ENCODE data around the gene MUC20.
"Not testable (repeated sequence)": the region's sequence is repeated elsewhere in the genome, so short reads cannot be mapped to it uniquely, and the experiment has no call there.

Gene MUC20

DNA sequence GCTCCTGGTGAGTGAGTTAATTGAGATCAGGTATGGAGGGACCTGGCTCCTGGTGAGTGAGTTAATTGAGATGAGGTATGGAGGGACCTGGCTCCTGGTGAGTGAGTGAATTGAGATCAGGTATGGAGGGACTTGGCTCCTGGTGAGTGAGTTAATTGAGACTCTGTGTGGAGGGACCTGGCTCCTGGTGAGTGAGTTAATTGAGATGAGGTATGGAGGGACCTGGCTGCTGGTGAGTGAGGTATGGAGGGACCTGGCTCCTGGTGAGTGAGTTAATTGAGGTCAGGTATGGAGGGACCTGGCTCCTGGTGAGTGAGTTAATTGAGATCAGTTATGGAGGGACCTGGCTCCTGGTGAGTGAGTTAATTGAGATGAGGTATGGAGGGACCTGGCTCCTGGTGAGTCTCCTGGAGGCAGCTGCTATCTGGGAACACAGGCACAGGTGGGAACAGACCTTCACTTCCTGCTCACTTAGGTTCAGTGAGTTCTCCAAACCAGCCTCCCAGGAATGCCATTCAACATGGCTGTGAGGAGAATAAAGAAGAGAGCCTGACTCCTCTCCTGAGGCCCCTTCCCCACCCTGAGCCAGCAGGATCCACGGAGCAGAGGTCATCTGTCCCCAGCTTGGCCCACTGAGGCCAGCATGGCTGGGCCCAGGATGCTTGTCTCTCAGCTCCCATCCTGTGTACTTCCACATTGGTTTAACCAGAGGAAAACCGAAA, 9.5 kb upstream of the MUC20 start:
- not testable (repeated sequence) for DNase-seq

DNA sequence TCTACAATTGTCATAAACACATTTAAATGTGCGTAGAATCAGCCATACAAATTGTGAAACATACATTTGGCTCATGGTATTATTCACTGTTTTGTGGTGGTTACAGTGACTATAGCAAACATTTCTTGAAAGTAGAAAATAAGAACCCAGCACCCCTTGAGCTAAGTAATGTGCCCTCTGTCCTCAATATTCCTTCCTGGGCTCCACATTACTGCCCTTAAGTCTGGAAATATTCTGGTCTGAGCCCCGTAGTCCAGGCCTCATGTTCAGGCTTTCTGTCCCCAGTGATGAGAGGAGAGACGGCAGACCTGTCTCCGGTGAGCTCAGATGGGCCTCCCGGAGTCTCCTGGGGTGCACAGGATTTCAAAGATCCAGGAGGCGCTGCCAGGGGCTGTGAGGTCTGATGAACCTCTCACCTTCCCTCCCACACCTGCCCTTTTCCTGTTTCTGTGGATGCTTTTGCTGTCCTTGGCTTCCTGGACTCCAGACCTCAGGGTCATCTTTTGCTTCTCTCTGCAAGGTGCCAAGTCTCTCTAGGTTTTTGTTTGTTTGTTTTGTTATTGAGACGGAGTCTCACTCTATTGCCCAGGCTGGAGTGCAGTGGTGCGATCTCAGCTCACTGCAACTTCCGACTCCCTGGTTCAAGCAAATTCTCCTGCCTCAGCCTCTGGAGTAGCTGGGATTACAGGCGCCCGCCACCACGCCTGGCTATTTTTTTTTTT, 8.8 kb upstream of the MUC20 start:
- DNase-seq: no peak

DNA sequence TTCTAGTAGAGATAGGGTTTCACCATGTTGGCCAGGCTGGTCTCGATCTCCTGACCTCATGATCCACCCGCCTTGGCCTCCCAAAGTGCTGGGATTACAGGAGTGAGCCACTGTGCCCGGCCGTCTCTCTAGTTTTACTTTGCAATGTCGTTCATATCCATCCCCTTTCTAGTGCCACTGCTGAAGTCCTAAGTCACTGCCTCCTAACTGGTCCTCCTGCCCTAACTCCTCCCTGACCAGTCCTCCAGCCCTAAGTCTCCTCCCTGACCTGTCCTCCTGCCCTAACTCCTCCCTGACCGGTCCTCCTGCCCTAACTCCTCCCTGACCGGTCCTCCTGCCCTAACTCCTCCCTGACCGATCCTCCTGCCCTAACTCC, 8.3 kb upstream of the MUC20 start:
- not testable (repeated sequence) for DNase-seq

DNA sequence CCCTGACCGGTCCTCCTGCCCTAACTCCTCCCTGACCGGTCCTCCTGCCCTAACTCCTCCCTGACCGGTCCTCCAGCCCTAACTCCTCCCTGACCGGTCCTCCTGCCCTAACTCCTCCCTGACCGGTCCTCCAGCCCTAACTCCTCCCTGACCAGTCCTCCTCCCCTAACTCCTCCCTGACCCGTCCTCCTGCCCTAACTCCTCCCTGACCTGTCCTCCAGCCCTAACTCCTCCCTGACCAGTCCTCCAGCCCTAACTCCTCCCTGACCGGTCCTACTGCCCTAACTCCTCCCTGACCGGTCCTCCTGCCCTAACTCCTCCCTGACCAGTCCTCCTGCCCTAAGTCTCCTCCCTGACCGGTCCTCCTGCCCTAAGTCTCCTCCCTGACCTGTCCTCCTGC, 7.6 kb upstream of the MUC20 start:
- not testable (repeated sequence) for DNase-seq

DNA sequence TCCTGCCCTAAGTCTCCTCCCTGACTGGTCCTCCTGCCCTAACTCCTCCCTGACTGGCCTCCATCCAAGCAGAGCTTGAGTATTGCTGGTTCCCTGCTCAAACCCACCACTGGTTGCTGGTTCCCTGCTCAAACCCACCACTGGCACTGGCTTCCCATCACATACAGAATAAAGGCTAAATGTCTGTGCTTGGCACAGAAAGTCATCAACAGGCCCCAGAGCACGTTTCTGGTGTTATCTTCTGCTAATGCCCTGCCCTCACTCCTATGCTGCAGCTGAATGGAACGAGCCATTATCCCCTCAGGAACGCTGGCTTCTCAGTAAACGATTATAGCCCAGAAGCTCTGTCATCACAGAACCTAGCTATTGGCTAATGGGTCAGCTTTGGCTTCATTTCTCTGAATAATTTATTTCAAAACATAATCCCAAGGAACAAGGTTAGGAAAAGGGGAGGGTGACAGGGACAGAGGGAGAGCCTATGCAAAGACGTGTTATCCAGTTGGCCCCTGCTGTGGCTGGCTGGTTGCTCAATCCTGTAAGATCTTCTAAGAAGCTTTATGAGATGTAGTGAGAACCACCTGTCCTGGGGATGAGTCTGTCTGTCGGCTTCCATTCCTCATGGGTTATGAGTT, 6.3 kb upstream of the MUC20 start:
- no peak for DNase-seq

DNA sequence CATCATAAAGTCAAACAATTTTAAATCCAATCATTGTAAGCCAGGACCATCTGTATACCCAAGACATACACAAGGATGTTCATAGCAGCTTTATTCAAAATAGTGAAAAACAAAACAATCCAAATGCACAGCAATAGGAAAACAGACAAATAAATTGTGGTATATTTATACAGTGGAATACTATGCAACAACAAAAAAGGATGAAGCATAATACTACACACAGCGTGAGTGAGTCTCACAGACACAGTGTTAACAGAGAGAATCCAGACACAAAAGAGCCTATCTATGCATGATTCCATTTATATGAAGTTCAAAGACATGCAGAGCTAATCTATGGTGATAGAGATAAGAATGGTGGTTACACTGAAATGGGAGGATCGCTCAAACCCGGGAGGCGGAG, 5.6 kb upstream of the MUC20 start:
- DNase-seq: no peak

DNA sequence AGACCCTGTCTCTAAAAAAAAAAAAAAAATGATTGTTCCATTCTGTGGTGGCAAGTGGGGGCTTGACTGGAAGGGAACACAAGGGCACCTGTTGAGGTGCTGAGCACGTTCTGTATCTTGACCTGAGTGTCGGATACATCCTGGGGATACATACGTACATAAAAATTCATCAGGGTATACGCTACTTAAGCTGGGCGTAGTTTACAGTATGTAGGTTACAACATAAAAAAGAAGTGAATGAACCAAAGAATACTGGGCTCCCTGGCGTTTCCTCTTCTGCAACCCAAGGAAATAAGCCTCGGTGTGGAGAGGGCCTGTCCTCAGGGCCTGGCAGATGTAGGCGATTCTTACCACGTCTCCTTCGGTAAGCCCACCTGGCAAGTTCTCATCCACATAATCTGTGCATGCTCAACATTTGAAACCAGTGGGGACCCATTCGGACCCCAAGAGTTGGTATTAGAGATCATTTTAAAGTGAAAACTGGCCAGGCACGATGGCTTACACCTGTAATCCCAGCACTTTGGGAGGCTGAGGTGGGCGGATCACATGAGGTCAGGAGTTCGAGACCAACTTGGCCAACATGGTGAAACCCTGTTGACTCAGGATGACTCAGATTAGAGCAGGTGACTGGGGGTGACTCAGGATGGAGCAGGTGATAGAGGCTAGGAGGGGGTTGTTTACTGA, 5.1 kb upstream of the MUC20 start:
- no peak for DNase-seq

DNA sequence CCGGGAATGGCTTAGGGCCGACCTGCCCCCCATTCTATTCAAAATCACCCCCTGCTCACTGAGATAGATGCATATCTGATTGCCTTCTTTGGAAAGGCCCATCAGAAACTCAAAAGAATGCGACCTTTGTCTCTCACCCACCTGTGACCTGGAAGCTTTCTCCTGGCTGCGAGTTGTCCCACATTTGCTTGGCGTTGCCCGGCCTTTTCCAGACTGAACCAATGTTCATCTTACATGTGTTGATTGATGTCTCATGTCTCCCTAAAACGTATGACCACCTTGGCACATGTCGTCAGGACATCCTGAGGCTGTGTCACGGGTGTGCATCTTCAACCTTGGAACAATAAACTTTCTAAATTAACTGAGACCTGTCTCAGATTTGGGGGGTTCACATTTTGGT, 3.4 kb upstream of the MUC20 start:
- DNase-seq: no peak

DNA sequence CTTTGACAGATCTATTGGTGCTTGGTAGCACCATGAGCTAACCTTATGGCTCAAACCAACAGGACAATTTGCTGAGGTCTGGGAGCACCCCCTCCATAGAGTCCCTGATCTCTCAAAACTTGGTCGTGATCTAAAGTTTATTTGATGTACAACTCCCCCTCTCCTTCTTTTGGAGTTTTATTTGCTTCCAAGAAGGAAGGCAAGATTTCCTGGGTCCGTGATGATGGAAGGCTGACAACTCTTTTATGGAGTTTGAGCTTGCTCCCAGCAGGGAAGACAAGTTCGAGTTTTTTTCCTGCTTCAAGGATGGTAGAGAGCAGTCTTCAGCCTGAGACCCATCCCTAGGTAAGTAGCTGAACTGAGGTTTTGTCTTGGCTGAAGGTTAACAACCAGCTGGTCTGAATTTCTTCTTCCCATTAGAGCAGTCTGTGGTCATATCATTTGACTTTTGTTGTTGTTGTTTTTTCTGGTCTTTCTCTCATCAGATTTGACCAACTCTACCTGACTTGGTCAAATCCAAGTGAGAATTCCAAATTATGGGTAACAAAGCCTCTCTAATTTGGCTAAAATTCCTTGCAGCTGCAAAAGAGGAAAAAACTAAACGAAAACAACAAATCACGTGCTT, 2.8 kb upstream of the MUC20 start:
- DNase-seq: no peak

DNA sequence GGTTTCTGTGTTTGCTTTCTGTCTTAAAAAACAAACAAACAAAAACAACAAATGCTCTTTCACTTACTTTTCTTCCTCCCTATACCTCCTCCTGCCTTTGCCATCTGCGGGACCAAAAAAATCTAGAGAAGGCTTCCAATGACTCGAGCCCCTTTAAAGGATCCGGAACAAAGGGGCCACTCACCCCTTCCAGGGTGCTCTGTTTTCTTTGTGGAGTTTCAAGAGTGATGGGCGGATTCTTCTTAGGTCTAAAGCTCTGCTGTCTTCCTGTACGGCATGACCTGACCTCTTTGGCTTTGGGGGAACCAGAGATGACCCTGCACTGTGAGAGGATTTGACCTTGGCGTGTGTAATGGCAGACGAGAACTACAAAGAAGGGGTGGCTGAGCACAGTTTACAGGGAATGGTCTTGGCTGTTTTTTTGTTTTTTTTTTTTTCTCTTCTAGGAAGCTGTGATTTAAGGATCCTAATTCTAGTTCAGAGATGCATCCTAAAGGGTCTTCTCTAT, 2.2 kb upstream of the MUC20 start:
- DNase-seq: no peak

DNA sequence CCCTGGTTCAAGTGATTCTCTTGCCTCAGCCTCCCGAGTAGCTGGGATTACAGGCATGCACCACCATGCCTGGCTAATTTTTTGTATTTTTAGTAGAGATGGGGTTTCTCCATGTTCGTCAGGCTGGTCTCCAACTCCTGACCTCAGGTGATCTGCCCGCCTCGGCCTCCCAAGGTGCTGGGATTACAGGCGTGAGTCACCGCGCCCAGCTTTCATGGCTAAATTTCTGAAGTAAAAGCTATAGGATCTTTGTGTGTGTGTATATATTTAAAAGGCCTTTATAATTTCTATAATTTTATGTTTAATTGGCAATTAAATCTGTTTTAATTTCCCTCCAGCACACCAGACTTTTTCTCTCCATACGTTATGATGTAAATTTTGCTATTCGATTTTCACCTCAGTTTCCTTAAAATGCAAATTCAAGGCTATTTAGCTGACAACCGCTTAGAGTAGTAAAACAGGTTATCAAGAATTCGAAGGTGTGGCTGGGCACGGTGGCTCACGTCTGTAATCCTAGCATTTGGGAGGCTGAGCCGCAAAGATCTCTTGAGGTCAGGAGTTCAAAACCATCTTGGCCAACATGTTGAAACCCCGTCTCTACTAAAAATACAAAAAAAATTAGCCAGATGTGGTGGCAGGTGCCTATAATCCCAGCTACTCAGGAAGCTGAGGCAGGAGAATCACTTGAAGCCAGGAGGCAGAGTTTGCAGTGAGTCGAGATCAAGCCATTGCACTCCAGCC, 1.1 kb upstream of the MUC20 start:
- not testable (repeated sequence) for DNase-seq

DNA sequence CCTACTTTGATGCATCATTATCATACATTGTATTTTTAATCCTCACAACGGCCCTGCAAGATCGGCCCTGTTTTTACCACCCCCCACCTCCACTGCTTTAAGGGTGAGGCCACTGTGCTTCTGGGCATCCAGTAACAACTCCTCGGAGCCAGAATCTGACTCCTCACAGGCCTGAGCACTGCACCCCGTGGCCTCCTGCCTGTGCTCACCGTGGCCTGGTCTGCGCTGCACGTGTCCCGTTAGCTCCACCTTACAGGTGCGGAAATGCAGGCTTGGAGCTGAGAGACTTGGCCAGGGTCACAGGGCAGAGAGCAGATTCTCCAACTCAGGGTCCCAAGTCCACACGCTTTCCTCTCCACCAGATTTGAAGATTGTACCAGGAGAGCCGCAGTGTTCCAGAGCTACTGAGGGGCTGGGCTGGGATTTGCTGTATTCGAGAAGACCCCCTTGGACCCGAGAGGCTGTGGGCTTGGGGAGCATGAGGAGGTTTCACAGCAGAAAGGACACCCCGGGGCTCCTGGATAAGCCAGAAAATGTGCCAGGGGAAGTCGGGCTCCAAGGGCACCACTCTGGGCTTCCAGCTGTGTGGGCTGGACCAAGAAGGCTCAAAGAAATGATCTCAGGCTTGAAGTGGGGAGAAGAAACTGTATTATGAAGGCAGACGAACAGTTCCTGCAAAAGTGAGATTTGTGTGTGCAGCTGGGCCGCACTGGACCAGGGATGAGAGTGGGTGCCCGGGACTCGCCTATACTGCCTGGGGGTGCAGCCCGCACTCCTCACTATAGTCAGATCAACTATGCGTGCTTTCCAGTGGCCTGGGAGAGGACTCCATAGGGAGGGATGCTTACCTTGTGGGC, 1.6 kb downstream of the MUC20 start:
- DNase-seq: not testable (repeated sequence)

DNA sequence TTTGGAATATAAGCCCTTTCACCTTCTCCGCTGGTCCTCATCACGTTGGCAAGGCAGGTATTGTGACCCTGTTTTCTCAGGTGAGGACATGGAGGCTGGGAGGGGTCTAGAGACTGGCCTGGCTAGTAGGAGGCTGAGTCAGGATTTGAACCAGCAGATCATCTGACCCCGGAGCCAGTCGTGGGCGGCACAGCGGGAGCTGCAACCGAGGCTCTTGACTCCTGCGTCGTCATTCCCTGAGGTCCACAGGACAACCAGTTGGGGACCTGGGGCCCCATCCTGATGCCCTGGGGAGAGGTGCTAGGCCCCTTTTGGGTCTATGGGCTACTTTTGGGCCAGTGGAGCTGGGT, 2.2 kb downstream of the MUC20 start:
- not testable (repeated sequence) for DNase-seq

DNA sequence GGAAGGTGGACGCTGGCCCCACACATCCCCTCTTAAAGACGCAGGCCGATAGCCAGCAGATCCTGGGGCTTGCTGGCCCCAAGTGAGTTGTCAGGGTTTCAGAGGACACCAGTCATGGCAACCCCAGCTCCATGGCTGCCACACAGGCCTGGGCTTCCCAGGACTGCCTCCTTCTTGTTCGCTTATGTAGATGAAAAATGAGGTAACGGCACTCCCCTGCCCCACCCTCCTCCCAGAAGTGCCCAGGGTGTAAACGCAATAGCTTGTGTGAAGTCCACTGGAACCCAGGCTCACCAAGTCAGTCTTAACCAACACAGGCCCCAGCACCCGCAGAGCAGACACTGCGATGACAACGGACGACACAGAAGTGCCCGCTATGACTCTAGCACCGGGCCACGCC, 3.6 kb downstream of the MUC20 start:
- not testable (repeated sequence) for DNase-seq

DNA sequence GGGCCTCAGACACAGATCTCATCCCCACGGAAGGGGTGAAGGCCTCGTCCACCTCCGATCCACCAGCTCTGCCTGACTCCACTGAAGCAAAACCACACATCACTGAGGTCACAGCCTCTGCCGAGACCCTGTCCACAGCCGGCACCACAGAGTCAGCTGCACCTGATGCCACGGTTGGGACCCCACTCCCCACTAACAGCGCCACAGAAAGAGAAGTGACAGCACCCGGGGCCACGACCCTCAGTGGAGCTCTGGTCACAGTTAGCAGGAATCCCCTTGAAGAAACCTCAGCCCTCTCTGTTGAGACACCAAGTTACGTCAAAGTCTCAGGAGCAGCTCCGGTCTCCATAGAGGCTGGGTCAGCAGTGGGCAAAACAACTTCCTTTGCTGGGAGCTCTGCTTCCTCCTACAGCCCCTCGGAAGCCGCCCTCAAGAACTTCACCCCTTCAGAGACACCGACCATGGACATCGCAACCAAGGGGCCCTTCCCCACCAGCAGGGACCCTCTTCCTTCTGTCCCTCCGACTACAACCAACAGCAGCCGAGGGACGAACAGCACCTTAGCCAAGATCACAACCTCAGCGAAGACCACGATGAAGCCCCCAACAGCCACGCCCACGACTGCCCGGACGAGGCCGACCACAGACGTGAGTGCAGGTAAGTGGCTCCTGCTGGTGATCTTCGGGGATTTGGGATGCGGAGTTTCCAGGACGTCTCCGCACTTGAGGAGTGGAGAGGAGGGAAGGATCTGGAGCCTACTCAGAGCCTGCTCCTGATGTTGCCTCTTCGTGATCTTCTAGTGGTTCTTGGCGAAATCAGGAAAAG, 5.3 kb downstream of the MUC20 start:
- DNase-seq: not testable (repeated sequence)

DNA sequence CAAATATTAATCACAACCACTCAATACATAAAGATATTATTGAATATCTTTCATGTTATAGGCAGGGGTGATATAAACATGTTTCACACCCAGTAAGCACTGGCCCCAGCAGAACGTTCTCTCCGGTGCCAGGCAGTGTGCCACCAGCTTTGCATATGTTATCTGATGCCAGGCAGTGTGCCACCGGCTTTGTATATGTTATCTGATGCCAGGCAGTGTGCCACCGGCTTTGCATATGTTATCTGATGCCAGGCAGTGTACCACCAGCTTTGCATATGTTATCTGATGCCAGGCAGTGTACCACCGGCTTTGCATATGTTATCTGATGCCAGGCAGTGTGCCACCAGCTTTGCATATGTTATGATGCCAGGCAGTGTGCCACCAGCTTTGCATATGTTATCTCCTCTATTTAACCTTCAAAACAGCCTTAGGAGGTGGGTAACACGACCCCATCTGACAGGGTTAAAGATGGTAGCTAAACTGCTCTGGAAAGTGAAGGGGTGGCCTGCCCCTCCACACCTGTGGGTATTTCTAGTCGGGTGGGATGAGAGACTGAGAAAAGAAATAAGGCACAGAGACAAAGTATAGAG, 6.9 kb downstream of the MUC20 start:
- no peak for DNase-seq

DNA sequence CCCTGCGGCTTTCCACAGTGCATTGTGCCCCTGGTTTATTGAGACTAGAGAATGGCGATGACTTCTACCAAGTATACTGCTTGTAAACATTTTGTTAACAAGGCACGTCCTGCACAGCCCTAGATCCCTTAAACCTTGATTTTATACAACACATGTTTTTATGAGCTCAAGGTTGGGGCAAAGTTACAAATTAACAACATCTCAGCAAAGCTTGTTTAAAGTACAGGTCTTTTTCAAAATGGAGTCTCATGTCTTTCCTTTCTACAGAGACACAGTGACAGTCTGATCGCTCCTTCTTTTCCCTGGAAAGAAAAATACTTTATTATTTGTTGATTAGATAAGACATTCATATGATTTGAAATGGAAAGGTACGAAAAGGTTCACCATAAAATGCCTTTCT, 8.0 kb downstream of the MUC20 start:
- DNase-seq: not testable (repeated sequence)

DNA sequence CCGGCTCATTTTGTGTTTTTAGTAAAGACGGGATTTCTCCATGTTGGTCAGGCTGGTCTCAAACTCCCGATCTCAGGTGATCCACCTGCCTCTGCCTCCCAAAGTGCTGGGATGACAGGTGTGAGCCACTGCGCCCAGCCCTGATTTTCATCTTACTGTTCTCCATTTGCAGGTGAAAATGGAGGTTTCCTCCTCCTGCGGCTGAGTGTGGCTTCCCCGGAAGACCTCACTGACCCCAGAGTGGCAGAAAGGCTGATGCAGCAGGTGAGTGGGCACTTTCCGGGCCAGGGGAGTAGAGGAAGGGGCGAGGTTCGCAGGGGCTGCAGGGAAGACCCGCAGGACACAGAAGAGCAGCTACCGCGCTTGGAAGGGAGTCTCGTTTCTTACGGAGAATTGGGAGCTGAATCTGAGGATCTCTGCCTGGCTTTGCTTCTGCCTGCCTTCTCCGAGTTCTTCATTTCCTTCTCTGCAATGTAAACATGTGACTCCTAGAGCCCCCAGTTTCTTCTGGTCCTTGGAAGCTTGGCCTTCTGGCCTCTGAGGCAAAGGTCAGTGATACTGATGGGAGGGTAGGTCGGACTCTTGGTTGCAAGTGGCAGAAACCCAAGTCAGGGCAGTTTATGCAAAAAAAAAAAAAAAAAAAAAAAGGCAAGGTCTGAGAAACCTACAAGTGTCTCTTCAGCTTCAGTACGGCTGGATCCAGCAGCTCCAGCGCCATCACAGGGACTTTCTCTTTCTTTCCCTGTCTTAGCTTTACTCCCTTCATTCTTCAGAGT, 8.9 kb downstream of the MUC20 start:
- DNase-seq: no peak

DNA sequence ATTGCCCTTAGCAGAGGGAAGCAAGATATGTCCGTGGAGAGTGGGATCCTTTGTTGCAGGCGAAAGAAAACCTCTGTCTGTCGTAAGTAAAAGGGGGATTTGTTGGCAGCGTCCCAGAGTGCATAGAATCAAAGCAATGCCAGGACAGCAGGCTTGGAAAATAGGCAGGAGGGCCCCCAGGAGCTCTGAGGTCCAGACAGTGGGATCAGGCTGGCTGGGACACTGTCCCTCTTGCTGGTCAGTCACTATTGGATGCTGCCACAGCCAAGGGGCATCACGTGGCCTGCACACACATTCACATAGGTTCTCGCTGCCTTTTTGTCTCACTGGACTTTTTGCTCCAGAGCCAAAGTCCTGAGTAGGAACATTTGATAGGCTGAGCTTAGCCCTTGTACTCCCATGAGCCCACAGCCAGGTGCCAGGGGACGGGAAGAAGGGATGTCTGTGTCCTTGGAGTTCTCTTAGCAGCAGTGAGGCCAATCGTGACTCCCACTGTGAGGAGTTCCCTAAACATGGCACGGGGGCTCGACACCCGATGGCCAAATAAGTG, 10.7 kb downstream of the MUC20 start:
- DNase-seq: no peak

All from T-helper 9 cell (primary cell).